ENCODE results near the gene TICRR. TPM values are rescaled to one million over a fixed set of nuclear protein-coding genes. Genes with fewer than 3 reads are reported as not detected.

The TICRR gene
- total RNA-seq, 1 experiment from 2014 or later, result 20.5 TPM

DNA sequence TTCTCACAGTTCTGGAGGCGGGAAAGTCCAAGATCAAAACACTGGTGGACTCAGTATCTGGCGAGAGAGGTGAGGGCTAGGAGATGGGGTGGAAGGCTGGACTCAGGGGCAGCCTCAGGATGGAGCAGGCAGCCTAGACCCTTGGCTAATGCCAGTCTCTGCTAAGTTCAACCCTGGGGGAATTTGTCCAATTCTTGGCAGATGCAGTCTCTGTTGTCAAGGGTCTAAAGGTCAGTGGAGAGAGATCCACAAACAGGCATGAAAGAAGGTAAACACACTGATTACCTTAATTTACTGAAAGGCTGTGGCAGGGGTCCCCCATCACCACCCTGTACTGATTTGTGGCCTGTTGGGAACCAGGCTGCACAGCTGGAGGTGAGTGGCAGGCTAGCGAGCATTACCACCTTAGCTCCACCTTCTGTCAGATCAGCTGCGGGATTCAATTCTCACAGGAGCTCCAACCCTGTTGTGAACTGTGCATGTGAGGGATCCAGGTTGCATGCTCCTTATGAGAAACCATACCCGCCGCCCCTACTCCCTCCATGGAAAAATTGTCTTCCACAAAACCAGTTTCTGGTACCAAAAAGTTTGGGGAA, 46.4 kb upstream of the TICRR start:
- ATAC-seq (no peak), DNase-seq (ENCODE audit: low read depth, low spot score) (no peak)
- H3K27ac ChIP-seq (ENCODE audit: low read length), result no peak overlapping the region
- no peaks in the 10 kb centered on the region for H3K27me3 ChIP-seq (ENCODE audit: control insufficient read depth, insufficient read depth, low read length)
- no peaks in the 10 kb centered on the region for H3K4me1 ChIP-seq (ENCODE audit: control insufficient read depth, insufficient read depth, low read length)
- H3K4me3 ChIP-seq (ENCODE audit: low read depth in 2 of 2, low read length in 2 of 2), result no peak overlapping the region
- in situ Hi-C loops (cut with HindIII; ENCODE audit: low pct_unique_long_range_greater_than_20kb, low sequenced_read_pairs) (no loop called here), intact Hi-C loops (cut with micrococcal nuclease; ENCODE audit: unreplicated experiment) (no loop called here)
- ChIA-PET POLR2A (no interaction called here), CTCF (no interaction called here)
- no TSS peak for BruUV-seq (replicated peaks)
- TF ChIP-seq, protein P1, sequence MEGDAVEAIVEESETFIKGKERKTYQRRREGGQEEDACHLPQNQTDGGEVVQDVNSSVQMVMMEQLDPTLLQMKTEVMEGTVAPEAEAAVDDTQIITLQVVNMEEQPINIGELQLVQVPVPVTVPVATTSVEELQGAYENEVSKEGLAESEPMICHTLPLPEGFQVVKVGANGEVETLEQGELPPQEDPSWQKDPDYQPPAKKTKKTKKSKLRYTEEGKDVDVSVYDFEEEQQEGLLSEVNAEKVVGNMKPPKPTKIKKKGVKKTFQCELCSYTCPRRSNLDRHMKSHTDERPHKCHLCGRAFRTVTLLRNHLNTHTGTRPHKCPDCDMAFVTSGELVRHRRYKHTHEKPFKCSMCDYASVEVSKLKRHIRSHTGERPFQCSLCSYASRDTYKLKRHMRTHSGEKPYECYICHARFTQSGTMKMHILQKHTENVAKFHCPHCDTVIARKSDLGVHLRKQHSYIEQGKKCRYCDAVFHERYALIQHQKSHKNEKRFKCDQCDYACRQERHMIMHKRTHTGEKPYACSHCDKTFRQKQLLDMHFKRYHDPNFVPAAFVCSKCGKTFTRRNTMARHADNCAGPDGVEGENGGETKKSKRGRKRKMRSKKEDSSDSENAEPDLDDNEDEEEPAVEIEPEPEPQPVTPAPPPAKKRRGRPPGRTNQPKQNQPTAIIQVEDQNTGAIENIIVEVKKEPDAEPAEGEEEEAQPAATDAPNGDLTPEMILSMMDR (IDR thresholded peaks at IDR 0.05), result no peak
- TF ChIP-seq SIN3A (IDR thresholded peaks at IDR 0.05; ENCODE audit: borderline replicate concordance, insufficient read depth, low read depth, low read length) (no peak), TCF7L2 (IDR thresholded peaks at IDR 0.05; ENCODE audit: low read depth, low read length) (no peak)
- TF ChIP-seq, protein P2, sequence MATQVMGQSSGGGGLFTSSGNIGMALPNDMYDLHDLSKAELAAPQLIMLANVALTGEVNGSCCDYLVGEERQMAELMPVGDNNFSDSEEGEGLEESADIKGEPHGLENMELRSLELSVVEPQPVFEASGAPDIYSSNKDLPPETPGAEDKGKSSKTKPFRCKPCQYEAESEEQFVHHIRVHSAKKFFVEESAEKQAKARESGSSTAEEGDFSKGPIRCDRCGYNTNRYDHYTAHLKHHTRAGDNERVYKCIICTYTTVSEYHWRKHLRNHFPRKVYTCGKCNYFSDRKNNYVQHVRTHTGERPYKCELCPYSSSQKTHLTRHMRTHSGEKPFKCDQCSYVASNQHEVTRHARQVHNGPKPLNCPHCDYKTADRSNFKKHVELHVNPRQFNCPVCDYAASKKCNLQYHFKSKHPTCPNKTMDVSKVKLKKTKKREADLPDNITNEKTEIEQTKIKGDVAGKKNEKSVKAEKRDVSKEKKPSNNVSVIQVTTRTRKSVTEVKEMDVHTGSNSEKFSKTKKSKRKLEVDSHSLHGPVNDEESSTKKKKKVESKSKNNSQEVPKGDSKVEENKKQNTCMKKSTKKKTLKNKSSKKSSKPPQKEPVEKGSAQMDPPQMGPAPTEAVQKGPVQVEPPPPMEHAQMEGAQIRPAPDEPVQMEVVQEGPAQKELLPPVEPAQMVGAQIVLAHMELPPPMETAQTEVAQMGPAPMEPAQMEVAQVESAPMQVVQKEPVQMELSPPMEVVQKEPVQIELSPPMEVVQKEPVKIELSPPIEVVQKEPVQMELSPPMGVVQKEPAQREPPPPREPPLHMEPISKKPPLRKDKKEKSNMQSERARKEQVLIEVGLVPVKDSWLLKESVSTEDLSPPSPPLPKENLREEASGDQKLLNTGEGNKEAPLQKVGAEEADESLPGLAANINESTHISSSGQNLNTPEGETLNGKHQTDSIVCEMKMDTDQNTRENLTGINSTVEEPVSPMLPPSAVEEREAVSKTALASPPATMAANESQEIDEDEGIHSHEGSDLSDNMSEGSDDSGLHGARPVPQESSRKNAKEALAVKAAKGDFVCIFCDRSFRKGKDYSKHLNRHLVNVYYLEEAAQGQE (IDR thresholded peaks at IDR 0.05; ENCODE audit: insufficient read depth in 1 of 2, low read depth in 2 of 2, low read length in 1 of 2), result no peak
- no peaks in the 10 kb centered on the region for H3K36me3 ChIP-seq (ENCODE audit: control insufficient read depth, insufficient read depth, low read length)
- H3K9me3 ChIP-seq (ENCODE audit: control insufficient read depth, insufficient read depth, low read depth, low read length), result no peaks in the 10 kb centered on the region

DNA sequence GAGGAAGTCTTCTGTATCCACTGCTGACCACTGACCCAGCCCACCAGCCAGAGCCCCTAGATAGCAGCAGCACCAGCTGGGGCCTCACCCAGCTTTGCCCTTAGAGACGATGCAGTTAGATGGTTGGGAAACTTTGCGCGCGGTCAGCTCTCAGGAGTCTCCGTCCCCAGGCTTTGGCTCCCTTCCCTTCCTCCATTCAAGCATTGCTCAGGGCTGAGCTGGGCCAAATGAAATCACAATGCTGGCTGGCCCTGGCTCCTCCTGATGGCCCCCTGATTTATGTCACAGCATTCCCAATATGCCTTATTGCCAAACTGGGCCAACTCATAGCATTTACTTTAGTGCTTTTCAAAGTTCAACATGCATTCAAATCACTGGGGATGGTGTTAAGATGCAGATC, 44.3 kb upstream of the TICRR start:
- intact Hi-C loops (cut with micrococcal nuclease; ENCODE audit: unreplicated experiment) (no loop called here), in situ Hi-C loops (cut with HindIII; ENCODE audit: low pct_unique_long_range_greater_than_20kb, low sequenced_read_pairs) (no loop called here)
- H3K27me3 ChIP-seq (ENCODE audit: control insufficient read depth, insufficient read depth, low read length), result no peaks in the 10 kb centered on the region
- no peaks in the 10 kb centered on the region for H3K36me3 ChIP-seq (ENCODE audit: control insufficient read depth, insufficient read depth, low read length)
- no peaks in the 10 kb centered on the region for H3K4me1 ChIP-seq (ENCODE audit: control insufficient read depth, insufficient read depth, low read length)
- H3K4me3 ChIP-seq (ENCODE audit: low read depth in 2 of 2, low read length in 2 of 2), result no peak overlapping the region
- no peaks in the 10 kb centered on the region for H3K9me3 ChIP-seq (ENCODE audit: control insufficient read depth, insufficient read depth, low read depth, low read length)
- no TSS peak for BruUV-seq (replicated peaks)
- DNase-seq (ENCODE audit: low read depth, low spot score) (no peak), ATAC-seq (no peak)
- TF ChIP-seq TCF7L2 (IDR thresholded peaks at IDR 0.05; ENCODE audit: low read depth, low read length), result no peak
- TF ChIP-seq, protein P1 (IDR thresholded peaks at IDR 0.05), result no peak
- TF ChIP-seq POLR2AphosphoS5 (IDR thresholded peaks at IDR 0.05; ENCODE audit: low read depth, low read length), result no peak
- TF ChIP-seq, protein P2 (IDR thresholded peaks at IDR 0.05; ENCODE audit: insufficient read depth in 1 of 2, low read depth in 2 of 2, low read length in 1 of 2), result no peak
- no peak for TF ChIP-seq SIN3A (IDR thresholded peaks at IDR 0.05; ENCODE audit: borderline replicate concordance, insufficient read depth, low read depth, low read length)
- H3K27ac ChIP-seq (ENCODE audit: low read length), result no peak overlapping the region
- POLR2A ChIA-PET, result no interaction called here
- CTCF ChIA-PET, result no interaction called here
